ENCODE results near the gene NRG3. TPM values are rescaled to one million over a fixed set of nuclear protein-coding genes. Genes with fewer than 3 reads are reported as not detected.

NRG3 gene
- total and polyA plus RNA-seq, 2 of the 4 experiments (the other 2 are of a cell fraction): not detected

- no peak overlapping the region for H3K9ac ChIP-seq (ENCODE audit: low read depth, low read length)
Measured at GRCh38 chr10:82866424-82867020, 991.5 kb downstream of the NRG3 start.

More at GRCh38 chr10:82866424-82867020, 991.5 kb downstream of the NRG3 start:
- CTCF ChIA-PET: no interaction called here
- H4K91ac ChIP-seq (ENCODE audit: insufficient read depth, low read depth, low read length): no peak overlapping the region
- H4K8ac ChIP-seq (ENCODE audit: low read depth in 2 of 2, low read length in 2 of 2): no peak overlapping the region
- no peaks in the 10 kb centered on the region for H3K9me3 ChIP-seq (ENCODE audit: control insufficient read depth, insufficient read depth, low read length)
- no peaks in the 10 kb centered on the region for H3K4me1 ChIP-seq (ENCODE audit: control insufficient read depth, insufficient read depth, low read length)
- in situ Hi-C loops (cut with MboI; ENCODE audit: low sequenced_read_pairs): no loop called here
- no peaks in the 10 kb centered on the region for H4K20me1 ChIP-seq (ENCODE audit: insufficient read depth, low read length)
- intact Hi-C loops (cut with micrococcal nuclease): no loop called here
- H3K23ac ChIP-seq (ENCODE audit: low read depth, low read length): no peak overlapping the region
- H2AFZ ChIP-seq (replicated peaks; ENCODE audit: low read length, poor library complexity): no peak overlapping the region
- H2BK20ac ChIP-seq (ENCODE audit: low read depth, low read length): no peak overlapping the region
- H3K79me1 ChIP-seq (ENCODE audit: low read depth in 1 of 2, low read length in 2 of 2): no peaks in the 10 kb centered on the region
- no peak overlapping the region for H3K27ac ChIP-seq (ENCODE audit: insufficient read depth, low read length)
- no peak overlapping the region for H3K14ac ChIP-seq (replicated peaks; ENCODE audit: low read depth, low read length)
- H3K18ac ChIP-seq (ENCODE audit: low read depth, low read length): no peak overlapping the region
- H3K27me3 ChIP-seq (ENCODE audit: control insufficient read depth, insufficient read depth, low read length): no peaks in the 10 kb centered on the region
- no peak overlapping the region for H2BK120ac ChIP-seq (ENCODE audit: low read depth, low read length)
- no peak overlapping the region for H3K4ac ChIP-seq (ENCODE audit: low read depth, low read length)
- no peak overlapping the region for H2AK5ac ChIP-seq (ENCODE audit: low read depth, low read length)
- BruUV-seq (replicated peaks): no TSS peak
- dilution Hi-C loops (cut with HindIII; ENCODE audit: low sequenced_read_pairs, unreplicated experiment): no loop called here
- H2BK15ac ChIP-seq (ENCODE audit: low read depth, low read length): no peak overlapping the region
- H3K9me1 ChIP-seq (ENCODE audit: insufficient read depth, low read length): no peaks in the 10 kb centered on the region
- TF ChIP-seq POLR2A (IDR thresholded peaks at IDR 0.05; ENCODE audit: low read depth, low read length): no peak
- no peak for TF ChIP-seq RCOR1 (IDR thresholded peaks at IDR 0.05; ENCODE audit: insufficient replicate concordance, low read length)
- TF ChIP-seq CTCF (conservative IDR thresholded peaks at IDR 0.05; ENCODE audit: low read depth, low read length): no peak
- no peak for TF ChIP-seq NFE2L2 (IDR thresholded peaks at IDR 0.05; ENCODE audit: low read depth, low read length)
- ATAC-seq (ENCODE audit: low read depth): no peak
- H3K56ac ChIP-seq (ENCODE audit: extremely low read depth, insufficient read depth, low read length): no peak overlapping the region
- no peak overlapping the region for H2BK5ac ChIP-seq (ENCODE audit: low read depth, low read length, poor library complexity, severe bottlenecking)
- no peak overlapping the region for H2AK9ac ChIP-seq (replicated peaks; ENCODE audit: low read depth, low read length, poor library complexity)
- no peaks in the 10 kb centered on the region for H3K36me3 ChIP-seq (ENCODE audit: control insufficient read depth, insufficient read depth, low read length)
- 67 to 93% methylated on average over 3 of the region's 6 CpGs for WGBS, 2 experiments (ENCODE audit: extremely low coverage in 2 of 2, insufficient read length in 1 of 2)
- POLR2A ChIA-PET (ENCODE audit: unreplicated experiment): no interaction called here
- DNase-seq: peak; percentile 0
- H3K4me3 ChIP-seq (ENCODE audit: insufficient read depth, low read depth, low read length): no peak overlapping the region
- no peak overlapping the region for H4K5ac ChIP-seq (ENCODE audit: low read depth, low read length)
- no peak overlapping the region for H3K4me2 ChIP-seq (ENCODE audit: low read depth, low read length)

All from IMR-90 (cell line).